GM18907 (cell line): Measurements from ENCODE around the gene LGI4.

Source experiments
- ATAC-seq: cut with Tn5 transposase; IDR thresholded peaks from one replicate; pipeline ENCODE4 v1.9.1; 2021; ENCODE audit warnings: mild to moderate bottlenecking, moderate library complexity; ENCODE audit not compliant: unreplicated experiment

The LGI4 gene

GRCh38 chr19:35124098-35125060, 10.5 kb downstream of the LGI4 start:
- peak; percentile 77 for ATAC-seq

GRCh38 chr19:35123573-35123972, 11.3 kb downstream of the LGI4 start:
- ATAC-seq: no peak

GRCh38 chr19:35122687-35123551, 11.9 kb downstream of the LGI4 start:
- no peak for ATAC-seq

- no peak for ATAC-seq
These were observed 14.0 kb downstream of the LGI4 start for GRCh38 chr19:35120898-35121297.

GRCh38 chr19:35120492-35120891, 14.4 kb downstream of the LGI4 start:
- ATAC-seq: no peak

- no peak for ATAC-seq
These were observed 15.2 kb downstream of the LGI4 start for GRCh38 chr19:35119578-35120155.

- no peak for ATAC-seq
These were observed 15.8 kb downstream of the LGI4 start for GRCh38 chr19:35119091-35119490.

GRCh38 chr19:35118268-35119020, 16.4 kb downstream of the LGI4 start:
- no peak for ATAC-seq

- no peak for ATAC-seq
These were observed 17.1 kb downstream of the LGI4 start for GRCh38 chr19:35117799-35118198.

GRCh38 chr19:35117116-35117515, 17.7 kb downstream of the LGI4 start:
- ATAC-seq: no peak

GRCh38 chr19:35116072-35116801, 18.6 kb downstream of the LGI4 start:
- no peak for ATAC-seq

- no peak for ATAC-seq
These were observed 19.5 kb downstream of the LGI4 start, which contains the start of gene FXYD3 for GRCh38 chr19:35115177-35115951. Gene FXYD3 (plus strand): TSS chr19:35115823. CDS start chr19:35119377, 3,554 bp downstream.

GRCh38 chr19:35114353-35115176, 20.3 kb downstream of the LGI4 start:
- no peak for ATAC-seq

- ATAC-seq: no peak
These were observed 21.7 kb downstream of the LGI4 start for GRCh38 chr19:35112995-35113688.

GRCh38 chr19:35110974-35111373, 23.9 kb downstream of the LGI4 start:
- ATAC-seq: no peak

GRCh38 chr19:35109395-35110112, 25.3 kb downstream of the LGI4 start:
- no peak for ATAC-seq

GRCh38 chr19:35108730-35109129, 26.1 kb downstream of the LGI4 start:
- no peak for ATAC-seq
